GM21515 (cell line): ENCODE measurements around the gene BSPRY.

Source experiments
- ATAC-seq: cut with Tn5 transposase; IDR thresholded peaks from one replicate; pipeline ENCODE4 v1.9.1; 2021; ENCODE audit not compliant: unreplicated experiment

Gene BSPRY

DNA sequence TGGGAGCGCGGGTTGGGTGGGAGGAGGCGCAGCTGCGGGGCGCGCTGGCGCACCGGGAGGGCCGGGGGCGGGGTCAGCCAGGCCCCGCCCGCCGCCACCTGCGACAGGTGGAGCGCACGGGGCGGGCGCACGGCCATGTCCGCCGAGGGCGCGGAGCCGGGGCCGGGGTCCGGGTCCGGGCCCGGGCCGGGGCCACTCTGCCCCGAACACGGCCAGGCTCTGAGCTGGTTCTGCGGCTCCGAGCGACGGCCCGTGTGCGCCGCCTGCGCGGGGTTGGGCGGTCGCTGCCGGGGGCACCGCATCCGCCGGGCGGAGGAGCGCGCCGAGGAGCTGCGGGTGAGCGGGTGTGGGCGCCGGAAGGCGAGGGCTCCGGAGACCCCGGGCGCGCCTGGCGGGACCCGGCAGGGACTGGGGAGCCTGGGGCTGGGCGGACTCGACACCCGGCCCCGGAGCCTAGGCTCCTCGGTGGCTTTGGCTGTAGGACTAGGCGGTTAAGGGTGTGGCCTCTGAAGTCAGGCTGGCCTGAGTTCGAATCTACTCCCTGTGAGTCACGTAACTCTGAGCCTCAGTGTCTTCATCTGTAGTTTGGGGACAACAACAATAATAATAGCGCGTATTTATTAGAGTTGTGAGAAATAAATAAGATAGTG is at the start of gene BSPRY:
BSPRY (plus strand) TSS at position 97 of the 650 bp plus-strand sequence; CDS start at position 136, 39 bp downstream.
- no peak for ATAC-seq

DNA sequence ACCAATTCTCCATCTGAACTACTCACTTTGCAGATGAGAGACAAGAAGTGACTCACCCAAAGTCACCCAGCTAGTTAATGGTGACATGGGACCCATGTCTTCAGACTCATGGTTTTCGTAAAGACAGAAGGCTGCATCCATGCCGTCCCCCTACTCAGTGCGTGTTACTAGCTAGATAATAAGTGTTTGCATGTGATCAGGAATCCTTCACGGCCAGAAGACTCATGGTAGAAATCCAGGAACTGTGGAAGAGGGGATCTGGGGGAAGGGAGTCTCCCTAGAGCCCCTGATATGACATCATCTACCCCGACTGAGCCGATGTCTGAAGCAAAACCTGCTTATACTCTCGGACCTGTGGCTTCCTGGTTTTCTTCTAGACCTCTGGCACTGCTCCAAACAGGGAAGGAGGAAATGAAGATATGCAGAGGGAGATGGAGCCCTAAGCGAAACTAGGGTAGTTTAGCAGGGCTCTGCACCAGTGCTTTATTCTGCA is 49.5 kb upstream of the BSPRY start:
- no peak for ATAC-seq

DNA sequence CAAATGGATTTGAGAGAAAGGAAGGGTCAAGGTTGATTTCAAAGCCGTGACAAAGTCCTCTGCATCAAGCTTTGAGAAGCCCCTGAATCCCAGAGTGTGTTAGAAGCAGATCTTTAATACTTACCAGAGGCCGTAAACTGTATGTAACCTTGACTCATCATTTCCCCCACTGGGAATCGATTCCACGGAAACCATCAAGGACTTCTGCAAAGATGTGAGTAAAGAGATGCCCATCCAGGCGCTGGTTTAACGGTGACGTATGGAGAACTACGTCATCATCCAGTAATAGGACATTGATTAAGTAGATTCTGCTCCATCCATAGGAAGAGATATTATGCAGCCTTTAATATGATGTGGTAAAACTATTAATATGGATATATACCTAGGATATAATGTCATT is 47.8 kb upstream of the BSPRY start:
- ATAC-seq: no peak

DNA sequence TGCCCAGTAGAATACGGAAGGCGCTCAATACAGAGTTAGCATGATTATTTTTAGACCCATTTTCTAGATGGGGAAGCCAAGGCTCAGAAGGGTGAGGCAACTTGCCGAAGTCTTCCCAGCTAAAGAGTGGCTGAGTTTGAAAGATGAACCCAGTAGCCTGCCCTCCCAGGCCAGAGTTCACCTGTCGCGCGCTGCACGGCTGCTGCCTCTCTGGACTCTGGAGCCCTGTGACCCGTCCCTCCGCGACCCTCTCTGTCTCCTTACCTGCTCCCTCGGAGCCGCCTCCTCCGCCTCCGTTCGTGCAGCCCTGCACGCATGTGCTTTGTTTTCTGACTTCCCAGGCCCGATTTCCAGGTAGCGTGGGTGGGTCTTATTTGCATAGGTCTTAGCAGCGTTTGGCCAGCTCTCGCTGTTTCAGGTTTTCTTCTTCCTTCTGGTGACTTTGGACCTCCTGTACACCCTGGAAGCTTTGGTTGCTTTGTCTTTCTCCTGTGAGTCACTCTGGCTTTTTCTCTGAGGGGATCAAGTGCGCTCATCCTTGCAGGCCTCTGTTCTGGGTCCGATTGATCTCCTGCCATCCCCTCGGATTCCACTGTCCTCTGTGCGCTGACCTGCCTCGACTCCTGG is 46.4 kb upstream of the BSPRY start, which contains the start of gene RNF183:
RNF183 (minus strand) TSS at position 585 of the 627 bp plus-strand sequence. CDS start 5,192 bp downstream, outside the sequence.
- no peak for ATAC-seq

DNA sequence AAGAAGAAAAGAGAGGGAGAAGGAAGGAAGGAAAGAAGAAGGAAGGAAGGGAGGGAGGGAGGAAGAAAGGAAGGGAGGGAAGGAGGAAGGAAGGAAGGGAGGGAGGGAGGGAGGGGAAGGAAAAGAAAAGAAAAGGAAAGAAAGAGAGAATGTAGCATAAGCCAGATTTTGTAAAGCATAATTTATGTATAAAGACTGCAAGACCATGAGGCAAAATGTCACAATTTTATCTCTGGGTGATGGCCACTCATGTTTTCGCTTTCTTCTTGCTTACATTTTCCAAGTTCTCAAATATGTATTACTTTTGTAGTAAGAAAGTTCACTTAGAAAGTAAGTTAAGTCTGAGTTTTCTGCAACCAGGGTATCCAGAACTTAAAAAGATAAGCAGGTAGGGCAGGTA is 42.8 kb upstream of the BSPRY start:
- no peak for ATAC-seq

DNA sequence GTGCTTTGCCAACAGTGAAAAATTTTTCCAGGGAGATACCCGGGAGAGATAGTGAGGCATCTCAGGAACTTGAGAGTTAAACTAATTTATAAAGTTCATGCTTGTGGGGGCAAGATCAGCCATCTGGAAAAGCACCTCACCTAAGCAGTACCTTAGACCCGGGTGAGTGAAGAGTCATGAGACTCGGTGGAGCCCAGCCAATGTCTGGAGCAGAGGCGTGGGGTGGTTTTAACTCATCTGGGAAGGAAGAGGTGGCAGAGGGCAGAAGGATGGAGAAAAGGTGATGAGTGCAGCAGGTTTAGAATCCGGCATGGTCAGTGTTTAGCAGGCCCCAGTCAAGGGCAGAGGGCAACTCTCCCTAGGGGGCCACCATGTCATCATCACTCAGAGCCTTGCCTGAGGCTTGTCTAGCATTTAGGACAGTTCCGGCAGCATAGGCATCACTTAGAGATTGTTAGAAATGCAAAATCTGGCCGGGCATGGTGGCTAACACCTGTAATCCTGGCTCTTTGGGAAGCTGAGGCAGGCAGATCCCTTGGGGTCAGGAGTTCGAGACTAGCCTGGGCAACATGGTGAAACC is 41.9 kb upstream of the BSPRY start:
- no peak for ATAC-seq

DNA sequence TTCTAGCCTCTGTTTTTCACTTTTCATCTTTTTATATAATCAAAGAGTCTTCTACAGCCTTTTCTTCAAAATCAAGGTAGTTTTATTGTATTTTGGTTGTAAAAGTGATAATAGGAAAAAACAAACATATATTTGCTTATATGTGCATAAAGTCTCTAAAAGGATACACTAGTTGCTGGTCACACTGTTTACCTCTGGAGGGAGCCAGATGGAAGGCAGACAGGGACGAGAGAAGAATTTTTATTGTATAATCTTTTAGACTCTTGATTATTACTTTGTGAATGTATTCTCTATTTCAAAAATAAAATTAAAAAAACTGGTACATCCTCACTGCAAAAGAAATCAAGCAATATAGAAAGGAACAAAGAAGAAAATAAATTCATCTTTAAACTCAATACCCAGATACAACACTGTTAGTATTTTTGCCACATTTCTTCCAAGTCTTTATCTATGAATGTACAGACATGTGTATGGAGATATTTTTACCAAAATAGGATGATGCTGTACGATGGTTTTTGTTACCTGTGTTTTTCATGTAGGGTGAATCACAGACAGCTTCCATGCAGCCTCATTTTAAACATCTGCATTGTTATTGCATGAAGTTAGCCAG is 40.0 kb upstream of the BSPRY start:
- ATAC-seq: no peak

DNA sequence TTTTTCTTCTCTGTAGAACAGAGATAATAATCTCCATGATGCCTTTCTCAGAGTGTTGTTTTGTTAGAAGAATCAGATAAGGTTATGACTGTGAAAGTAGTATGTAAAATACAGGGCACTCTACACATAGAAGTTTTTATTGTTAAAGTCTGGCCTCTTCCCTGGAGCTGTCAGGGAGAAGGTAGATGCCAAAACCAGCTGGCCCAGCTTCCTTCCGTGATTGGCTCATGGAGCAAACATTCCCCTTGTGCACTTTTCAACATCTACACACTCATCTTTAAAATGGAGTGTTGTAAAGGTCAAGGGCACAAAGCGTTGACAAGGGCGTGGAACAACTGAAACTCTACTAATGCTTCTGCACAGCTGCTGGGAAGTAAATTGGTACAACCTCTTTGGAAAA is 38.8 kb upstream of the BSPRY start:
- ATAC-seq: no peak

DNA sequence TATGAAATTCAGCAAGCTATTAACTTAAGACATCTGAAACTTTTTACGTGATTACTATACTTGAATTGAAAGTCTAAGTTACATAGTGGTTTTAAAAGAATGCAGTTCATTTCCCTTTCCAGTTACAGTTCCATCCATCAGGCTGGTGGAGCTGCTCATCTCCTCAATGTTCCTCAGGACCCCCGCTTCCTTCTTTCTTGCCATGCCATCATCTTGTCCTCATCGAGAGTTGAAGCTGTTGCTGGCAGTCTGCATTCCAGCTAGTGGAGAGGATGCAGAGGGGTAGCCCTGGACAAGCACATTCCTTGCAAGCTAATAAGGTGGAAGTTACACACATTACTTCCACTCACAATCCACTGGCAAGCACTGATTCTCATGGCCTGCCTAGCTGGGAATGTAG is 37.4 kb upstream of the BSPRY start:
- no peak for ATAC-seq

DNA sequence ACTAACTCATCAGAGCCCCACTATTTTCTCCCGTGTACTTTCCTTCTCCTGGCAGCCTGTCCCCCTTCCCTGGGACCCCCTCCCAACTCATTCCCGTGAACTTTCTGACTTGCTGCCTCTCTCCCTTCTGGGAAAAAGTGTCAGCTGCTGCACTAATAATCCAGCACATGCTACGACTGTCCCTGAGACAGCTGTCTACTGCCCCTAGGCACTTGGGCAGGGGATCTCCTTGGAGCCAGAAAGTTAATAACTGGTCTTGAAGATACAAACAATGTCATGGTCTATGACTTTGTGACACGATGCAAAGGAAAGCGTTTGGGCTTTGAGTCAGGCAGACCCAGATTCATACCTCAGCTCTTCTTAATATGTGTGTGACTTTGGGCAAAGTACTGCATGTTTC is 36.1 kb upstream of the BSPRY start:
- no peak for ATAC-seq

DNA sequence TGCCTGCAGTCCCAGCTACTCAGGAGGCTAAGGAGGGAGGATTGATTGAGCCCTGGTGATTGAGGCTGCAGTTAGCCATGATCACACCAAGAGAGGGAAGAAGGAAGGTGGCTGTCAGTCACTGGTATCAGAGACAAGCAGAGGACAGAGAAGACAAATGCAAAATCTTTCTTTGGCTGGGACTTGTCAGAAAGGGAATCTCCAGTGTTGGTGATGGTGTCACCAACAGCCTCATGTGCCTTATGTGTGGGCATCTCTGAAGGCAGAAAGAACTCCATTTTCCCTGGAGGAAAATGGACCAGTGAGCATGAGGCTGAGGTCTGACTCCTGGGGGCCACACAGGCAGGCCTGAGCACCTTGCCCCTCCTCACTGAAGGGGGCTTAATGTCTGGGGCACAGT is 34.1 kb upstream of the BSPRY start:
- no peak for ATAC-seq

DNA sequence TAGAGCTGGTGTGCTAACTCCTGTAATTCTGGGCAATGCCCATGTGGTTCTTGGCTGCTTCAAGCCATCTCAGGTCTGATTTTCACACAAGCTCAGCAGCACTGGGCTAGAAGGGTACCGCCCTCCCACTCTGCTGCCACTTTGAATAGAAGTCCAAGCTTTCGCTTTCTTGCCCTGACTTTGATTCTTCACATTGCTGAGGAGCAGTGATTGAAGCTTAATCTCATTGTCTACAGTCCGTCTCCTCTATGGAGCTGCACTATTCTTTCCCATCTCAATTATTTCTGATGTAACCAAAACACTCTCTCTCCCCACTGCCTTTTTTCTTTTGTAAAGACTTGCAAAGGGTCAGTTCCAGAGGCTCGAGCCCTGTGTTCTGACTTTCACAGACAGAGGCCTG is 33.3 kb upstream of the BSPRY start:
- no peak for ATAC-seq

DNA sequence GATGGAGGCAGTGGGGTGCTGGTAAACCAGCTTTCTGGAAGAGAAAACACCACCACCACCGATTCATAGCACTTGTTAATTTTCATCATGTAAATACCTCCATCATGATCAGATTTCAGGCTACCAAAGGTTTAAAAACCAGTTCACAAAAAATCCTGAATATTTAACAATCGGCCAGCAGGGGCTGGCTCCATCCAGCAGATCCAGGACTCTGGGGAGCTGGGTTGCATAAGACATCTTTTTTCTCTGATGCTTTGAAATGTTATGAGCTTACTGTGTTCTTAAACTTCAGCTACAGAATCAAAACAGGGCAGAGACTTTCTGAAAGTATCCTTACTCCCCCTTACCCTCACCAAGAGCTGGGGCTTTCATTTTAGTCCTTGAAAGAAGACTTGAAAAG is 31.6 kb upstream of the BSPRY start:
- ATAC-seq: no peak

DNA sequence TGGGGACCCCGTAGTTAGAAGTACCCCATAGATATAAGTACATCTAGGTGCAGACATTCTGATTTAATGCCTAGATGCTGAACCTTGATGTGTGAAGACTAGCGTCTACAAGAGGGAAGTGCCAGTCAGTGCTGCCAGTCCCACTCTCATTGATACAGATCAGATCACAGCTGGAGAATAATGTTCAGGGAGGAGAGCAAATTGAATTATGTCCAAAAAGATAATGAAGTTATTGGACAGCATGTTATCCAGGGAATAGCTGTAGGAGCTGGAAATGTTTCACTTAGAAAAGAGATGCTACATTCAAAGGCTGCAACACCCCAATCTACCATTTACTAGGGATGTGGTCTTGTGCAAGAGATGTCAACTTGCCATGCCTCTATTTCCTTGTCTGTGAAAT is 30.3 kb upstream of the BSPRY start:
- ATAC-seq: no peak

DNA sequence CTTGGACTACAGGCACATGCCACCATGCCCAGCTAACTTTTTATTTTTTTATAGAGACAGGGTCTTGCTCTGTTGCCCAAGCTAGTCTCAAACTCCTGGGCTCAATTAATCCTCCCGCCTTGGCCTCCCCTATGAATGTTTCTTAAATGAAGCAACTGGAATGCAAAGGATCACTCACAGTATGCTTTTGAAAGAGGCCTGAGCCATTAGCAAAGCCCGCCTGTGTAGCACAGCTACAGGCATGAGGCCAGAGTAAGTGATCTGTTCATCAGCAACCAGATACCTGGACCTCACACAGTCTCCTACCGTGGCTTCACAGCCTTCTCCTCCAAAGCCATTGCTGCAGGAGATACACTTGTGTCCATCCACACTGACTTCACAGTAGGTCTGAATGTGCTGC is 29.3 kb upstream of the BSPRY start:
- ATAC-seq: no peak

DNA sequence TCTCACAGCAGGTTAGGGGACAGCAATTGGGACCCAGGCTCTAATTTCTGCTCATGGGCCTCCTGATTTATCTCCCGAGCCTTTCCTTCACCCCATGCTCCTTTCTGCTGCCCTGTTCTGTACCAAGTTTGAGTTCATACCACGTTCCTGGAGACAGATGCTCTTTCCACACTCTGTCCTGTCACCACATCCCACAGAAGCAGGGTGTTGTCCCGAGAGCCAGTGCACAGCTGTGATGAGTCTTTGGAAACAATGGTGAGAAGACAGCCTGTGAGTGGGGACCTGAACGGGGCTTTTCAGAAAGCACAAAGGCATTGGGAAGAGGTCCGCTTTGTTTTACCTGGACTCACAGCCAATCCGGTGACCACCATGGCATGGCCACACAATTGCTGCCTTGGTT is 26.7 kb upstream of the BSPRY start:
- no peak for ATAC-seq

DNA sequence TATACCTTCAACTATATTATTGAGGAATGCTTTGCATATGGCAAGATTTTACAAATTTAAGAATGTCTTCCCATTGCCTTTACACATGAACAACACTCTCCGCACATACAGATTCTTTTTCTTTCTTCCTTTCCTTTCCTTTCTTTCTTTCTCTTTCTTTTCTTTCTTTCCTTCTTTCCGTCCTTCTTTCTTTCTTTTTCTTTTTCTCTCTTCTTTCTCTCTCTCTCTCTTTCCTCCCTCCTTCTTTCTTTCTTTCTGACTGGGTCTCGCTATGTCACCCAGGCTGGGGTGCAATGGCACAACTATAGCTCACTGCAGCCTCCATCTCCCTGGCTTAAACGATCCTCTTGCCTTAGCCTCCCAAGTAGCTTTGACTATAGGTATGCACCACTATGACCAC is 23.1 kb upstream of the BSPRY start:
- no peak for ATAC-seq

DNA sequence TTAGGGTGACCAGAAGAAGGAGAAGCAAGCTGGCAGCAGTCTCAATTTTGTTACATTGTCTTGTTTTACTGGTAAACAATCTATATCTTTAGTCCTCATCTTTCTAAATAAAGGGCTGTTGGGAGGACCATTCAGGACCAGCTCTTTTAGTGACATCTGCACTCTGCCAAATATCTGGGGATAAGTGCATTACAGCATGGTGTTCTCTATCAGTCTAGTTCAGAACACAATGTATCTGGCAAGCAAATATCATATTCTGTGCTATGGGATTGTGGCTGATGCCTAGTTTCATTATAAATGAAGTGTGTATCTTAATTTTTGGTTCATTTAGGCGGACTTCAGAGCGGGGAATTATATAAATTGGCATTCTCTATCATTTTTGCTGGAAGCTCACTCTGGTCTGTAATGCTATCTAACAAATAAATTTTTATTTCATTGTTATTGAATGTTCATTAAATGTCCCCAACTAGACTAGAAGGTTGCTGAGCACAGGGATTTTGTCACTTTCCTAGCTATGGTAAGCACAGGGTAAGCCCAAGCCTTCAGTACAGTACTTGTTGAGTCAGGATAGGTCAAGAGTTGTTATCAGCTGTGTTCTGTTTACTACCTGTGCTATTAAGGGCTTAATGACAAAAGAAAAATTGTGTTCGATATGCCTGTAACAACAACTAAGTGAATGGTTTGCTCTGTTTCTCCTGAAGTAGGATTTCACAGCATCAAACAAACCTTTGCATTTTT is 21.1 kb upstream of the BSPRY start:
- no peak for ATAC-seq

DNA sequence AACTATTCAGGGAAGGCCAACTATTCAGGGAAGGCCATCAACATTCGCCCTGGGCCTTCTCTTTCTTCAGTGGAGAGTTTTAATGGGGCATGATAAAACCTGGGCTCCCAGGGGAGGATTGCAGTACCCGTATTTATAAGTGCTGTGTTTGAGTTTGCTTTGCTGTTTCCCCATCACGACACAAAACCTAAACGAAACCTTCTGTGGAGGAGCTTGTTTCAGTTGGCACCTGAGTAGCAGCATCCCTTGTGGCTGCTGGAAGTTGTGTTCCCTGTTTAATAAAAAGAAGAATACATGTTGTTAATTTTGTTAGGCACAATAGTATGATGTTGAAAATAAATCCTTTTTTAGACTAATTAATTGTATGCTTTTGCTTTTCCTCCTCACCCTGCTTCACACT is 17.6 kb upstream of the BSPRY start:
- no peak for ATAC-seq

DNA sequence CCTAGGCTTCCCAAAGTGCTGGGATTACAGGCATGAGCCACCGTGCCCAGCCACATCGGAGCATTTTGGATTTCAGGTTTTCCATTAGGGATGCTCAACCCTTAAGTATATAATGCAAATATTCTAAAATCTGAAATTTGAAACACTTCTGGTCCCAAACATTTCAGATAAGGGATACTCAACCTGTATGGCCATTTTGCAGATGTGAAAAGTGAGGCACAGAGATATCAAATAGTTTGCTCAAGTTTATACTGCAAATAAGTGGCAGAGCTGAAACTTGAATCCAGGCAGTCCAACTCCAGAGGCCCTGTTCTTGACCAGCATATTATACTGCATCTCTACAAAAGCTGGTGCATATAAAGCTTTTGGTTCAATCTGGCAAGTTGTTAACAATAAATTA is 11.6 kb upstream of the BSPRY start:
- ATAC-seq: no peak

DNA sequence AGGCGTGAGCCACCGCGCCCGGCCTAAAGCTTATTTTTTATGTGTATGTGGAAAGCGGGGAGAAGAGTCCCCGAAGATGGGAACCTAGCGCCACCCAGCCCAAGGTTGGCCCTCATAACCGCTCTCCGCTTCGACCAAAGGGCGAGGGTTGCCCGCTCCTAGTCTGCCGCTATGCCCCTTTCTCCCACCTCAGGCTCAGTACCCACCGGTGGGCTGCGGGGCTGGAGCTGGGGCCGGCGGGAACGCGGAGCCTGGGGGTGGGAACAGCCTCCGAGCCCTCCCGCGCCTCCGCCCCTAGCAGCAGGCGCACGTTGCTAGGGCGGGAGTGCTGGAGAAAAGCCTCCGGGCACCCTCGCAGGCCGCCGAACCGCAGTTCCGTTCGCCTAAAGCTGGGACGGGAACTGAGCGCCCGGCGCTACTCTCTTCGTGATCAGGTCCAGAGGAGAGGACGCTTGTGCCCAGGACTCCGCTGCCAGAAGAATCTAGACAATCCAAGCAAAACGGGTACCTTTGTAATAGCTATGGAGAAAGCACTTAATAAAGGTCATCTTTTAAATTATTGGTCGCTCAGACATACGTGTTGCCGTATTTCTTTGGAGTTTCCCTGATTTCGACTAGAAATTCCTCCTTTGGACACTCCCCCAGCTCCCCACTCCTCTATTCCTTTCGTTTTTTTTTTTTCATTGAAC is 9.2 kb upstream of the BSPRY start, which contains the start of gene WDR31:
WDR31 (minus strand) TSS at position 265 of the 689 bp plus-strand sequence. CDS start 8,253 bp downstream, outside the sequence.
- peak; percentile 100 for ATAC-seq
